Thoracic aorta (tissue), 2 donors: ENCODE measurements around the gene RPS6KA5. TPM values are rescaled to one million over a fixed set of nuclear protein-coding genes. Genes with fewer than 3 reads are reported as not detected.
"Not testable (repeated sequence)": the region's sequence is repeated elsewhere in the genome, so short reads cannot be mapped to it uniquely, and the experiment has no call there.

ENCODE experiments used
- ATAC-seq: fragments of 150-250 bp; one replicate; pipeline ENCODE4 v1.8.0; 2017; ENCODE audit warnings: low read depth; ENCODE audit not compliant: insufficient number of reproducible peaks, low FRiP score
- DNase-seq: peaks from one replicate; pipeline ENCODE4 v3.0.0-alpha.2; 2020; ENCODE audit warnings: low spot score
- H3K27ac ChIP-seq, 2 donors: fragments of 200-600 bp; sonication (generic); 1 replicate in 1 of 2; 2 replicates in 1 of 2; pipeline ENCODE4 v1.5.1; 2016; ENCODE audit warnings: mild to moderate bottlenecking in 2 of 2, moderate library complexity in 2 of 2
- H3K27me3 ChIP-seq: fragments of 200-600 bp; sonication (generic); replicated peaks from 2 replicates; pipeline ENCODE4 v1.6.0; 2016; ENCODE audit warnings: mild to moderate bottlenecking; ENCODE audit not compliant: insufficient read depth
- H3K36me3 ChIP-seq: fragments of 200-600 bp; sonication (generic); one replicate; pipeline ENCODE4 v1.5.1; 2016
- H3K4me1 ChIP-seq, 2 donors: fragments of 200-600 bp; sonication (generic); 1 replicate in 1 of 2; 2 replicates in 1 of 2; pipeline versions ENCODE4 v1.5.1 to v1.6.0; 2016; ENCODE audit warnings: low read depth in 2 of 2, mild to moderate bottlenecking in 1 of 2; ENCODE audit not compliant: control insufficient read depth in 1 of 2
- H3K4me3 ChIP-seq: fragments of 200-600 bp; sonication (generic); 2 replicates; pipeline ENCODE4 v1.5.1; 2016; ENCODE audit warnings: mild to moderate bottlenecking
- H3K9me3 ChIP-seq: fragments of 200-600 bp; sonication (generic); 2 replicates; pipeline ENCODE4 v1.5.1; 2016
- total RNA-seq, 2 donors: library from RNA; depleted of rRNA; stranded (reverse); fragments of >200 nt; gene quantifications; one replicate each; pipeline versions ENCODE4 v1.1.0 to v1.2.3, GENCODE V29; 2016
- TF ChIP-seq, protein P1 (sequence below): fragments of 200-600 bp; sonication (generic); IDR thresholded peaks from one replicate; pipeline ENCODE4 v1.5.1; 2019; ENCODE audit warnings: antibody characterized with exemption

The RPS6KA5 gene
- total RNA-seq, 2 donors from 2014 or later = 1.4 to 4.6 TPM

DNA sequence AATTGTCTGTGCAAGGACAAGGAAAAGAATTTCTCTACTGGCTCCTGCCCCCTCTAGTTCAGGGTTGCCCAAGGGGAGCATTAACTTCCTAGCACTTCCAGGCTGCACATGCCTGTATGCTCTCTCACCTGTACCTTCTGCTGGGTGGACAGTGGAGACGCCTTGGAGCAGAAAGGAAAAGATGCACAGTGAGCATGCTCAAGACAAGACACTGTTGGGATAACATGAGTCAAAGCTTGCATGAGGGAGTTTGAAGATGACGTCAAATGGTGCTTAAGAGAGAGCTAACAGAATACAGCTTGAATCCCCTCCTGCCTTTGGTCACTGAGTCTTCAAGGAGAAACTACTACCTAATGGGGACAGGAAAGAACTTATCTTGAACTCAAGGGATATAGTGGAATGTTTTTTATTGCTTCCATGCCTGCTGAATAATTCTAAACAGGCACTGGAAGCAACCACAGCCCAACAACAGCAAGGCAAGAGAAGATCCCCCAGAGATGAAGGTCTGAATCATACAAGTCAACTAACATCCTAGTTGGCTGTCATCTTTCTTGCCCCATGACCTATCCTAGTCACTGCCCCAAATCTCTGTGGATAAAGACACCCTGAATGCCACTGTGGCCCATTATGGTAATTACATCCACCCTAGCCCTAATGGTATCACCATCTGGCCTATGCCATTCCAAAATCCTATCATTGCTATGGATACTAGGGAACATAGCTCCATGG lies 23.5 kb downstream of the RPS6KA5 start:
- TF ChIP-seq, protein P1, sequence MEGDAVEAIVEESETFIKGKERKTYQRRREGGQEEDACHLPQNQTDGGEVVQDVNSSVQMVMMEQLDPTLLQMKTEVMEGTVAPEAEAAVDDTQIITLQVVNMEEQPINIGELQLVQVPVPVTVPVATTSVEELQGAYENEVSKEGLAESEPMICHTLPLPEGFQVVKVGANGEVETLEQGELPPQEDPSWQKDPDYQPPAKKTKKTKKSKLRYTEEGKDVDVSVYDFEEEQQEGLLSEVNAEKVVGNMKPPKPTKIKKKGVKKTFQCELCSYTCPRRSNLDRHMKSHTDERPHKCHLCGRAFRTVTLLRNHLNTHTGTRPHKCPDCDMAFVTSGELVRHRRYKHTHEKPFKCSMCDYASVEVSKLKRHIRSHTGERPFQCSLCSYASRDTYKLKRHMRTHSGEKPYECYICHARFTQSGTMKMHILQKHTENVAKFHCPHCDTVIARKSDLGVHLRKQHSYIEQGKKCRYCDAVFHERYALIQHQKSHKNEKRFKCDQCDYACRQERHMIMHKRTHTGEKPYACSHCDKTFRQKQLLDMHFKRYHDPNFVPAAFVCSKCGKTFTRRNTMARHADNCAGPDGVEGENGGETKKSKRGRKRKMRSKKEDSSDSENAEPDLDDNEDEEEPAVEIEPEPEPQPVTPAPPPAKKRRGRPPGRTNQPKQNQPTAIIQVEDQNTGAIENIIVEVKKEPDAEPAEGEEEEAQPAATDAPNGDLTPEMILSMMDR = no peak
- Histone ChIP-seq H3K4me3 (no peak overlapping the region), H3K36me3 (no peaks in the 10 kb centered on the region), H3K9me3 (no peaks in the 10 kb centered on the region), H3K27me3 (no peaks in the 10 kb centered on the region), H3K27ac (no peak overlapping the region), H3K4me1 (peaks cover 0 to 2% of the 10 kb centered on the region in 2 donors)
- DNase-seq (no peak), ATAC-seq (no peak)

DNA sequence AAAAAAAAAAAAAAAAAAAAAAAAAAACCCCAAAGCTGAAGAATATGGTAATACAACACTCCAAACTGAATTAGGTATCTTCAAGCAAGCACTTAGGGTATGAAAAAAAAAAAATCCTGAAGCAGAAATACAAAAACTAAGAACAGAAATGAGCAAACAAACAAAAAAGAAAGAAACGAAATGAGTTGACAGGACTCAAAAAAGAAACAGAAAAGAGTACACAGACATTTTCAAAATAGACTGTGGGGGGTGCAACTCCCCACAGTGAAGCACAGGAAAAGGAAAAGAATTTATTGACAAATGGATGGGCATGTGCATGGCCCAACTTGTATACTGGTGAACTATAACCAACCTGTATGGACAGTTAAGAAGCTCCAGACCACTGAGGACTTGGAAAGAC lies 24.6 kb downstream of the RPS6KA5 start:
- TF ChIP-seq, protein P1 = no peak
- DNase-seq (no peak), ATAC-seq (no peak)
- no peaks in the 10 kb centered on the region for H3K9me3 ChIP-seq
- H3K27me3 ChIP-seq = no peaks in the 10 kb centered on the region
- H3K4me3 ChIP-seq = no peak overlapping the region
- H3K27ac ChIP-seq = no peak overlapping the region
- H3K36me3 ChIP-seq = no peaks in the 10 kb centered on the region
- no peaks in the 10 kb centered on the region for H3K4me1 ChIP-seq

DNA sequence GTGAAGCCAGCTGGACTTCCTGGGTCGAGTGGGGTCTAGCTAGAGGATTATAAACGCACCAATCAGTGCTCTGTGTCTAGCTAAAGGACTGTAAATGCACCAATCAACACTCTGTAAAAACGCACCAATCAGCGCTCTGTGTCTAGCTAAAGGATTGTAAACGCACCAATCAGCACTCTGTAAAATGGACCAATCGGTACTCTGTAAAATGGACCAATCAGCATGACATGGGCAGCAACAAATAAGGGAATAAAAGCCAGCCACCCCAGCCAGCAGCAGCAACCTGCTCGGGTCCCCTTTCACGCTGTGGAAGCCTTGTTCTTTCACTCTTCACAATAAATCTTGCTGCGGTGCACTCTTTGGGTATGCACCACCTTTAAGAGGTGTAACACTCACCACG lies 26.1 kb downstream of the RPS6KA5 start:
- not testable (repeated sequence) for DNase-seq, ATAC-seq, H3K9me3 ChIP-seq, H3K27me3 ChIP-seq, H3K4me1 ChIP-seq, H3K36me3 ChIP-seq, H3K4me3 ChIP-seq, H3K27ac ChIP-seq

DNA sequence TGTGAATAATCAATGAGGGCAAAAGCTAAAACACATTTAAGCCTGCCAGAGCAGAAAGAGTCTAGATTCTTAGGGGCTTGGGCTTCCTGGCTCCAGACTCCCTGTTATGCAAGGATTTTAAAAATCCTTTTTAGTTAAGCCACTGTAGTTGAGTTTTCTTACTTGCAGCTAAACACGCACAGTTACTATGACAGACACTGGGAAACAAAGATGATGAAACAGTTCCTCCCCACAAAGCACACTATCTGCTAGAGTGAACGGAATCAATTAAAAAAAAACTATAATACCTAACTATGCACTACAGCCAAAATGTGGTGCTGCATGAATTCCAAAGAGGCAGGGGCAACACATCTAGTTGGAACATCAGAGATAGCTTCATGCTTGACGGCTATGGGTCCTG lies 28.2 kb downstream of the RPS6KA5 start:
- Histone ChIP-seq H3K27me3 (no peaks in the 10 kb centered on the region), H3K9me3 (no peaks in the 10 kb centered on the region), H3K27ac (no peak overlapping the region), H3K4me1 (no peaks in the 10 kb centered on the region), H3K36me3 (no peaks in the 10 kb centered on the region), H3K4me3 (no peak overlapping the region)
- DNase-seq = no peak
- TF ChIP-seq, protein P1 = no peak
- no peak for ATAC-seq

DNA sequence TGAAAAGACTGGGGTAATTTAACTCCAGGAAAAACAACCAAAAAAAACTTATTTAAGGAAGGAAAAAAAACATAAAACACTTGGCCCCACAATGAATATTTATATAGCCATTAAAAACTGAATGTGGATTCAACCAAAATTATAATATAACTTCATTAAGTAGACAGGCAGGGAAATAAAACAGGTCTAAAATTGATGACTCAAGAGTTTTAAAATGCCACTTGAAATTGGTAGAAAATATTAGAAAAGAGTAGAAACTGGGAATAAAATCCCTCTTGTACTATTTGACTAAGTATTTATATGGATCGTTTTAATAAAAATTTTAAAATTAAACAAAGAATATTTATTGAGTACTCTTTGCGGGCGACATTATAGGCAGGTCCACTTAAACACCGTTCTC lies 28.8 kb downstream of the RPS6KA5 start:
- no peaks in the 10 kb centered on the region for H3K4me1 ChIP-seq
- no peaks in the 10 kb centered on the region for H3K36me3 ChIP-seq
- no peak overlapping the region for H3K27ac ChIP-seq
- DNase-seq (no peak), ATAC-seq (no peak)
- TF ChIP-seq, protein P1 = no peak
- no peaks in the 10 kb centered on the region for H3K27me3 ChIP-seq
- no peaks in the 10 kb centered on the region for H3K9me3 ChIP-seq
- no peak overlapping the region for H3K4me3 ChIP-seq
